ENCODE results near the gene ST8SIA6. TPM values are rescaled to one million over a fixed set of nuclear protein-coding genes. Genes with fewer than 3 reads are reported as not detected.
A peak's percentile ranks its signal among the peaks of the same experiment; 100 is the strongest.
"Not testable (repeated sequence)": the region's sequence is repeated elsewhere in the genome, so short reads cannot be mapped to it uniquely, and the experiment has no call there.

The ST8SIA6 gene
- total RNA-seq, 1 experiment from 2014 or later: 0.19 TPM

- no peak overlapping the region for H3K27ac Mint-ChIP-seq (ENCODE audit: low read depth, unreplicated experiment)
- ChIA-PET CTCF (interaction anchor here (0.7 kb wide), 2 partner anchors 23 to 617 kb away, joined by 3 to 4 read pairs; no protein-coding TSS in a partner anchor), POLR2A (no interaction called here)
- no peaks in the 10 kb centered on the region for H3K36me3 Mint-ChIP-seq (ENCODE audit: insufficient read depth, unreplicated experiment)
- no peak for DNase-seq (ENCODE audit: unreplicated experiment)
- no peak overlapping the region for H3K4me3 Mint-ChIP-seq (ENCODE audit: unreplicated experiment)
- peaks cover 1% of the 10 kb centered on the region for H3K9me3 Mint-ChIP-seq (ENCODE audit: unreplicated experiment)
- intact Hi-C loops (cut with micrococcal nuclease): no loop called here
- H3K4me1 Mint-ChIP-seq (ENCODE audit: insufficient read depth, unreplicated experiment): peaks cover 5% of the 10 kb centered on the region
- BruUV-seq (replicated peaks): no TSS peak
- H3K27me3 Mint-ChIP-seq (ENCODE audit: insufficient read depth, unreplicated experiment): no peaks in the 10 kb centered on the region
- TF ChIP-seq, protein P1, sequence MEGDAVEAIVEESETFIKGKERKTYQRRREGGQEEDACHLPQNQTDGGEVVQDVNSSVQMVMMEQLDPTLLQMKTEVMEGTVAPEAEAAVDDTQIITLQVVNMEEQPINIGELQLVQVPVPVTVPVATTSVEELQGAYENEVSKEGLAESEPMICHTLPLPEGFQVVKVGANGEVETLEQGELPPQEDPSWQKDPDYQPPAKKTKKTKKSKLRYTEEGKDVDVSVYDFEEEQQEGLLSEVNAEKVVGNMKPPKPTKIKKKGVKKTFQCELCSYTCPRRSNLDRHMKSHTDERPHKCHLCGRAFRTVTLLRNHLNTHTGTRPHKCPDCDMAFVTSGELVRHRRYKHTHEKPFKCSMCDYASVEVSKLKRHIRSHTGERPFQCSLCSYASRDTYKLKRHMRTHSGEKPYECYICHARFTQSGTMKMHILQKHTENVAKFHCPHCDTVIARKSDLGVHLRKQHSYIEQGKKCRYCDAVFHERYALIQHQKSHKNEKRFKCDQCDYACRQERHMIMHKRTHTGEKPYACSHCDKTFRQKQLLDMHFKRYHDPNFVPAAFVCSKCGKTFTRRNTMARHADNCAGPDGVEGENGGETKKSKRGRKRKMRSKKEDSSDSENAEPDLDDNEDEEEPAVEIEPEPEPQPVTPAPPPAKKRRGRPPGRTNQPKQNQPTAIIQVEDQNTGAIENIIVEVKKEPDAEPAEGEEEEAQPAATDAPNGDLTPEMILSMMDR (IDR thresholded peaks at IDR 0.05; ENCODE audit: unreplicated experiment): no peak
These were observed 10.0 kb downstream of the ST8SIA6 start for GRCh38 chr10:17444388-17444714.

DNA sequence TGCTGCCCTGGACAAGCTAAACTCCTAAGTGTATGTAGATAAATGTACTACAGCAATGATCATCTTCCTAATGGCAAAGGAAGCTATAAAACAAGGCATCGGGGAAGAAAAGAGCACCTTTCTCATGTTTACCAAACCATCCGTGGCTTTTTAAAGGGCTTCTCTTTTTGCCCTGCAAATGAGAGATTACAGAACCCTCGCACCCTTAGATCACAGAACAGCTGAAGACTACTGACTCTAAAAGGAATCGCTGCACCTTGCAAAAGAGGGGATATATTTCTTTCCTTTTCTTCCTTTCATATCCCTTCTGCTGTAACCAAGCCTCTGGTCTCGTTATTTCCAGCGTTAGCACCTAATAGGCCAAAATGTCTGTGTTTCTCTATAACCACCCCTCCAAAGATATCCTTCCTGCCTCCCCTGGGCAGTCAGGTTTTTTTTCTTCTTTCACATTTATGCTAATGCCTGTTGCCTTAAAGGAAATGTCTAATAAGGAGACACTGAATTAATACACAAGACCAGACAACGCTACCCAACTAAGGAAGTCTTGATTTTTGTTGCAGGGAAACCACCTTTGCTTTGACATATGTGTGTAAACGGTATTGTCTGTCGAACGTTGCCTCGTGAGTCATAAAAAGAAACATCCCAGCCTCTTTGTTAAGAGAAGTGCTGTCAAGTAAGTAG, 10.5 kb downstream of the ST8SIA6 start:
- Mint-ChIP-seq H3K9me3 (ENCODE audit: unreplicated experiment) (no peaks in the 10 kb centered on the region), H3K36me3 (ENCODE audit: insufficient read depth, unreplicated experiment) (no peaks in the 10 kb centered on the region), H3K4me1 (ENCODE audit: insufficient read depth, unreplicated experiment) (peaks cover 5% of the 10 kb centered on the region), H3K4me3 (ENCODE audit: unreplicated experiment) (no peak overlapping the region), H3K27me3 (ENCODE audit: insufficient read depth, unreplicated experiment) (no peaks in the 10 kb centered on the region), H3K27ac (ENCODE audit: low read depth, unreplicated experiment) (no peak overlapping the region)
- intact Hi-C loops (cut with micrococcal nuclease): no loop called here
- POLR2A ChIA-PET: no interaction called here
- no TSS peak for BruUV-seq (replicated peaks)
- peak; percentile 27 for DNase-seq (ENCODE audit: unreplicated experiment)
- TF ChIP-seq, protein P1 (IDR thresholded peaks at IDR 0.05; ENCODE audit: unreplicated experiment): no peak
- CTCF ChIA-PET: interaction anchor here (0.6 to 0.7 kb wide), 3 partner anchors 13 to 616 kb away, joined by 3 read pairs; no protein-coding TSS in a partner anchor

- intact Hi-C loops (cut with micrococcal nuclease): no loop called here
- DNase-seq (ENCODE audit: unreplicated experiment): no peak
- TF ChIP-seq, protein P1 (IDR thresholded peaks at IDR 0.05; ENCODE audit: unreplicated experiment): no peak
- Mint-ChIP-seq H3K27me3 (ENCODE audit: insufficient read depth, unreplicated experiment) (no peaks in the 10 kb centered on the region), H3K27ac (ENCODE audit: low read depth, unreplicated experiment) (no peak overlapping the region), H3K9me3 (ENCODE audit: unreplicated experiment) (no peaks in the 10 kb centered on the region), H3K36me3 (ENCODE audit: insufficient read depth, unreplicated experiment) (no peaks in the 10 kb centered on the region), H3K4me1 (ENCODE audit: insufficient read depth, unreplicated experiment) (no peaks in the 10 kb centered on the region), H3K4me3 (ENCODE audit: unreplicated experiment) (no peak overlapping the region)
- POLR2A ChIA-PET: no interaction called here
- CTCF ChIA-PET: interaction anchor here (0.6 to 2.9 kb wide), 4 partner anchors 25 to 405 kb away, joined by 3 to 11 read pairs (median 4); no protein-coding TSS in a partner anchor
- BruUV-seq (replicated peaks): no TSS peak
These were observed 15.8 kb downstream of the ST8SIA6 start for GRCh38 chr10:17438583-17438982.

DNA sequence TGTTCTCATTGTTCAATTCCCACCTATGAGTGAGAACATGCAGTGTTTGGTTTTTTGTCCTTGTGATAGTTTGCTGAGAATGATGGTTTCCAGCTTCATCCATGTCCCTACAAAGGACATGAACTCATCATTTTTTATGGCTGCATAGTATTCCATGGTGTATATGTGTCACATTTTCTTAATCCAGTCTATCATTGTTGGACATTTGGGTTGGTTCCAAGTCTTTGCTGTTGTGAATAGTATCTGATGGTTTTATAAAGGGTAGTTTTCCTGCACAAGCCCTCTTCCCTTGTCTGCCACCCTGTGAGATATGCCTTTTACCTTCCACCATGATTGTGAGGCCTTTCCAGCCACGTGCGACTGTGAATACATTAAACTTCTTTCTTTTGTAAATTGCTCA, 17.8 kb downstream of the ST8SIA6 start:
- H3K9me3 Mint-ChIP-seq (ENCODE audit: unreplicated experiment); H3K4me3 Mint-ChIP-seq (ENCODE audit: unreplicated experiment); H3K36me3 Mint-ChIP-seq (ENCODE audit: insufficient read depth, unreplicated experiment); BruUV-seq (replicated peaks); CTCF ChIA-PET; H3K27ac Mint-ChIP-seq (ENCODE audit: low read depth, unreplicated experiment); intact Hi-C loops (cut with micrococcal nuclease); H3K4me1 Mint-ChIP-seq (ENCODE audit: insufficient read depth, unreplicated experiment); POLR2A ChIA-PET; DNase-seq (ENCODE audit: unreplicated experiment); H3K27me3 Mint-ChIP-seq (ENCODE audit: insufficient read depth, unreplicated experiment): not testable (repeated sequence)
